Gastrocnemius medialis (tissue), 4 donors: ENCODE measurements around the gene WNK2.

Experiments
- POLR2A ChIP-seq, 2 donors: fragments of 450-650 bp; IDR thresholded peaks; one replicate each; pipeline ENCODE4 v1.6.1; 2017; ENCODE audit warnings: antibody characterized with exemption in 2 of 2, mild to moderate bottlenecking in 2 of 2, moderate library complexity in 2 of 2
- TF ChIP-seq, protein P1 (sequence below), 5 experiments: fragments of 450-650 bp in 3 of 5; fragments of 200-600 bp in 2 of 5; sonication (generic) in 2 of 5; IDR thresholded peaks in 4 of 5; conservative IDR thresholded peaks in 1 of 5; 1 replicate in 4 of 5; 2 replicates in 1 of 5; pipeline ENCODE4 v1.5.1; 2016 to 2019; ENCODE audit warnings: antibody characterized with exemption in 5 of 5, mild to moderate bottlenecking in 3 of 5, moderate library complexity in 3 of 5

DNA sequence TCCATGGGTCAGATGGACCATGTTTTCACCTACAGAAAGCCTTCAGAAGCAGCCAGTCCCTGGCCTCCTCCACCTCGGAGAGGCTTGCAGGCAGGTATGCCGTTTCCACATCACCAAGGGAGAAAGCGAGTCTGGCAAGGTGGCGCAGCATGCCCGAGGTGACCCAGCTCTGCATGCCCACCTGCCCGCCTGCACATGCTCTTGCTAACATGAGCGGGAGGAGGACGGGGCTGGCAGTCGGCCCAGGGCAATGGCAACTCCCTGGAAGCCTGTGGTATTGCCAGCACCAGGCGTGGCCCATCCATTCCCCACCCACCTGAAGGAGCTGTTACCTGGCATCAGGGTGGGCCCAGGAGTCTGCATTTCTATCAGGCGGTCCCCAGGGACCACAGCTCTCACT lies 46.6 kb upstream of the WNK2 start:
- TF ChIP-seq, protein P1, sequence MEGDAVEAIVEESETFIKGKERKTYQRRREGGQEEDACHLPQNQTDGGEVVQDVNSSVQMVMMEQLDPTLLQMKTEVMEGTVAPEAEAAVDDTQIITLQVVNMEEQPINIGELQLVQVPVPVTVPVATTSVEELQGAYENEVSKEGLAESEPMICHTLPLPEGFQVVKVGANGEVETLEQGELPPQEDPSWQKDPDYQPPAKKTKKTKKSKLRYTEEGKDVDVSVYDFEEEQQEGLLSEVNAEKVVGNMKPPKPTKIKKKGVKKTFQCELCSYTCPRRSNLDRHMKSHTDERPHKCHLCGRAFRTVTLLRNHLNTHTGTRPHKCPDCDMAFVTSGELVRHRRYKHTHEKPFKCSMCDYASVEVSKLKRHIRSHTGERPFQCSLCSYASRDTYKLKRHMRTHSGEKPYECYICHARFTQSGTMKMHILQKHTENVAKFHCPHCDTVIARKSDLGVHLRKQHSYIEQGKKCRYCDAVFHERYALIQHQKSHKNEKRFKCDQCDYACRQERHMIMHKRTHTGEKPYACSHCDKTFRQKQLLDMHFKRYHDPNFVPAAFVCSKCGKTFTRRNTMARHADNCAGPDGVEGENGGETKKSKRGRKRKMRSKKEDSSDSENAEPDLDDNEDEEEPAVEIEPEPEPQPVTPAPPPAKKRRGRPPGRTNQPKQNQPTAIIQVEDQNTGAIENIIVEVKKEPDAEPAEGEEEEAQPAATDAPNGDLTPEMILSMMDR (IDR thresholded peaks at IDR 0.05 in 4 of 5, conservative IDR thresholded peaks at IDR 0.05 in 1 of 5) = no peak
- no peak for TF ChIP-seq POLR2A (IDR thresholded peaks at IDR 0.05)
